ENCODE measurements around the gene TNNI3.
A peak's percentile ranks its signal among the peaks of the same experiment; 100 is the strongest.

- TF ChIP-seq CTCF (conservative IDR thresholded peaks at IDR 0.05; ENCODE audit: low read depth, low read length) (peak; percentile 54), CHD1 (IDR thresholded peaks at IDR 0.05; ENCODE audit: low read depth, low read length) (no peak), CEBPB (IDR thresholded peaks at IDR 0.05; ENCODE audit: low read depth, low read length) (no peak), POLR2A (IDR thresholded peaks at IDR 0.05; ENCODE audit: low read depth, low read length) (no peak), FOS (IDR thresholded peaks at IDR 0.05; ENCODE audit: low read depth, low read length) (no peak), MAZ (IDR thresholded peaks at IDR 0.05; ENCODE audit: borderline replicate concordance, low read depth, low read length) (no peak), RCOR1 (IDR thresholded peaks at IDR 0.05; ENCODE audit: insufficient replicate concordance, low read length) (no peak), RAD21 (IDR thresholded peaks at IDR 0.05; ENCODE audit: low read length) (peak; percentile 17; the same call in 1 of the 2 replicates), SMC3 (IDR thresholded peaks at IDR 0.05; ENCODE audit: low read depth, low read length) (no peak), NFE2L2 (IDR thresholded peaks at IDR 0.05; ENCODE audit: low read depth, low read length) (no peak), RFX5 (IDR thresholded peaks at IDR 0.05; ENCODE audit: low read depth, low read length) (no peak)
These were observed 8.5 kb upstream of the TNNI3 start for GRCh38 chr19:55165952-55166529.
